ENCODE measurements around the gene ARL4A.

DNA sequence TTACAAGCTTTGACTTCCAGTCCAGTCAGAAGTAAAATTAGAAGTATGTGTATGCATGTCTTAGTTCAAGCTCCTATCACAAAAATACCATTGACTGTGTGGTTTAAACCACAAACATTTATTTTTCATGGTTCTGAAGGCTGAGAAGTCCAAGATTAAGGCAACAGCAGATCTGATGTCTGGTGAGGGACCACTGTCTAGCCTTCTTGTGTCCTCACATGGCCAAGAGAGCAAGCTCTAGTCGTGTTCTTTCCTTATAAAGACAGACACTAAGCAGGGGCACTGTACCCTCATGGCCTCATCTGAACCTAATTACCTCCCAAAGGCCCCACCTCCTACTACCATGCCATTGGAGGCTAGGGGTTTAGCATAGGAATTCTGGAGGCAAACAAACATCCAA lies 41.3 kb upstream of the ARL4A start:
- TF ChIP-seq, protein P1, sequence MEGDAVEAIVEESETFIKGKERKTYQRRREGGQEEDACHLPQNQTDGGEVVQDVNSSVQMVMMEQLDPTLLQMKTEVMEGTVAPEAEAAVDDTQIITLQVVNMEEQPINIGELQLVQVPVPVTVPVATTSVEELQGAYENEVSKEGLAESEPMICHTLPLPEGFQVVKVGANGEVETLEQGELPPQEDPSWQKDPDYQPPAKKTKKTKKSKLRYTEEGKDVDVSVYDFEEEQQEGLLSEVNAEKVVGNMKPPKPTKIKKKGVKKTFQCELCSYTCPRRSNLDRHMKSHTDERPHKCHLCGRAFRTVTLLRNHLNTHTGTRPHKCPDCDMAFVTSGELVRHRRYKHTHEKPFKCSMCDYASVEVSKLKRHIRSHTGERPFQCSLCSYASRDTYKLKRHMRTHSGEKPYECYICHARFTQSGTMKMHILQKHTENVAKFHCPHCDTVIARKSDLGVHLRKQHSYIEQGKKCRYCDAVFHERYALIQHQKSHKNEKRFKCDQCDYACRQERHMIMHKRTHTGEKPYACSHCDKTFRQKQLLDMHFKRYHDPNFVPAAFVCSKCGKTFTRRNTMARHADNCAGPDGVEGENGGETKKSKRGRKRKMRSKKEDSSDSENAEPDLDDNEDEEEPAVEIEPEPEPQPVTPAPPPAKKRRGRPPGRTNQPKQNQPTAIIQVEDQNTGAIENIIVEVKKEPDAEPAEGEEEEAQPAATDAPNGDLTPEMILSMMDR (IDR thresholded peaks at IDR 0.05) = no peak
- TF ChIP-seq POLR2AphosphoS5 (IDR thresholded peaks at IDR 0.05; ENCODE audit: insufficient read depth in 1 of 2, low read depth in 1 of 2) (no peak), POLR2A (IDR thresholded peaks at IDR 0.05) (no peak)

Measured in vagina (tissue), 2 donors.